GM23338 (cell line): ENCODE data around the gene ITIH4. TPM values are rescaled to one million over a fixed set of nuclear protein-coding genes. Genes with fewer than 3 reads are reported as not detected.

Experiments
- ATAC-seq: fragments of 200-7000 bp; cut with Tn5 transposase; 3 replicates; pipeline ENCODE4 v1.9.1; 2020
- DNase-seq: peaks from one replicate; pipeline ENCODE4 v3.0.0-alpha.2; 2015; ENCODE audit warnings: low spot score
- H2AFZ ChIP-seq: fragments of 200-600 bp; sonication (generic); 2 replicates; pipeline ENCODE4 v1.8.0; 2016; ENCODE audit warnings: antibody characterized with exemption, mild to moderate bottlenecking, moderate library complexity
- H3F3A ChIP-seq: fragments of 200-600 bp; sonication (generic); replicated peaks from 2 replicates; pipeline ENCODE4 v1.8.0; 2017; ENCODE audit warnings: antibody characterized with exemption, mixed run types, low read depth
- H3K27ac ChIP-seq: fragments of 200-600 bp; sonication (generic); 2 replicates; pipeline ENCODE4 v1.6.1; 2016; ENCODE audit warnings: low read depth
- H3K27me3 ChIP-seq: fragments of 200-600 bp; sonication (generic); 2 replicates; pipeline ENCODE4 v1.8.0; 2016; ENCODE audit warnings: mild to moderate bottlenecking, mixed run types, moderate library complexity; ENCODE audit not compliant: insufficient read depth
- H3K36me3 ChIP-seq: fragments of 200-600 bp; sonication (generic); 2 replicates; pipeline ENCODE4 v1.8.0; 2016; ENCODE audit warnings: mild to moderate bottlenecking; ENCODE audit not compliant: insufficient read depth
- H3K4me1 ChIP-seq: fragments of 200-600 bp; sonication (generic); 2 replicates; pipeline ENCODE4 v1.8.0; 2016; ENCODE audit warnings: mild to moderate bottlenecking, moderate library complexity; ENCODE audit not compliant: insufficient read depth
- H3K4me2 ChIP-seq: fragments of 200-600 bp; sonication (generic); 2 replicates; pipeline ENCODE4 v1.7.1; 2017; ENCODE audit warnings: mixed run types
- H3K4me3 ChIP-seq: fragments of 200-600 bp; sonication (generic); 2 replicates; pipeline ENCODE4 v1.6.1; 2016; ENCODE audit warnings: mixed run types
- H3K79me2 ChIP-seq: fragments of 200-600 bp; sonication (generic); replicated peaks from 2 replicates; pipeline ENCODE4 v1.8.0; 2017; ENCODE audit warnings: mild to moderate bottlenecking; ENCODE audit not compliant: insufficient read depth
- H3K9me2 ChIP-seq: fragments of 200-600 bp; sonication (generic); 2 replicates; pipeline ENCODE4 v1.8.0; 2017; ENCODE audit not compliant: insufficient read depth
- H4K20me1 ChIP-seq: fragments of 200-600 bp; sonication (generic); replicated peaks from 2 replicates; pipeline ENCODE4 v1.8.0; 2017; ENCODE audit warnings: mild to moderate bottlenecking; ENCODE audit not compliant: insufficient read depth
- H3K27ac Mint-ChIP-seq: 2 replicates; pipeline ENCODE4 v1.8.0; 2020; ENCODE audit warnings: inconsistent platforms, mild to moderate bottlenecking, moderate library complexity, mixed read lengths
- H3K27me3 Mint-ChIP-seq: 3 replicates; pipeline ENCODE4 v1.8.0; 2022; ENCODE audit warnings: low read depth, mild to moderate bottlenecking, moderate library complexity, mixed read lengths, inconsistent platforms; ENCODE audit not compliant: insufficient read depth, poor library complexity
- H3K36me3 Mint-ChIP-seq: 3 replicates; pipeline ENCODE4 v1.8.0; 2021; ENCODE audit warnings: low read depth, mild to moderate bottlenecking, inconsistent platforms, moderate library complexity, mixed read lengths
- H3K4me1 Mint-ChIP-seq: 3 replicates; pipeline ENCODE4 v1.8.0; 2020; ENCODE audit warnings: mild to moderate bottlenecking, inconsistent platforms, mixed read lengths
- H3K4me3 Mint-ChIP-seq: 3 replicates; pipeline ENCODE4 v1.8.0; 2021; ENCODE audit warnings: moderate library complexity, mild to moderate bottlenecking, inconsistent platforms, mixed read lengths
- H3K9me3 Mint-ChIP-seq: 3 replicates; pipeline ENCODE4 v1.8.0; 2020; ENCODE audit warnings: moderate library complexity, mild to moderate bottlenecking, inconsistent platforms, mixed read lengths
- CREB1 ChIP-seq: fragments of 250-450 bp; sonication (Bioruptor Pico); IDR thresholded peaks from 2 replicates; pipeline ENCODE4 v1.5.0; 2020; ENCODE audit warnings: low read depth, mild to moderate bottlenecking, moderate library complexity
- CTCF ChIP-seq, 2 experiments: fragments of 200-600 bp in 1 of 2; sonication (generic) in 1 of 2; conservative IDR thresholded peaks; 2 replicates each; pipeline versions ENCODE4 v1.5.1 to v1.6.1; 2016 to 2017; ENCODE audit warnings: antibody characterized with exemption in 2 of 2, low read depth in 2 of 2, mild to moderate bottlenecking in 2 of 2, moderate library complexity in 1 of 2
- ETS1 ChIP-seq: IDR thresholded peaks from 2 replicates; pipeline ENCODE4 v1.6.1; 2016; ENCODE audit warnings: antibody characterized with exemption
- EZH2phosphoT487 ChIP-seq: fragments of 200-600 bp; sonication (generic); IDR thresholded peaks from one replicate; pipeline ENCODE4 v1.8.1; 2018; ENCODE audit warnings: antibody characterized with exemption; ENCODE audit not compliant: unreplicated experiment
- JUNB ChIP-seq: IDR thresholded peaks from one replicate; pipeline ENCODE4 v1.6.1; 2016; ENCODE audit warnings: antibody characterized with exemption; ENCODE audit not compliant: unreplicated experiment
- POLR2AphosphoS5 ChIP-seq: IDR thresholded peaks from 2 replicates; pipeline ENCODE4 v1.6.1; 2016; ENCODE audit warnings: antibody characterized with exemption, low read depth
- polyA plus RNA-seq: library from polyadenylated mRNA; unstranded; fragments of >200 nt; fragmentation: Nextera tagmentation; extraction: Ambion mirVana; gene quantifications from 2 replicates; pipeline ENCODE4 v1.2.1, GENCODE V29; 2016
- total RNA-seq: library from RNA; depleted of rRNA; stranded (reverse); fragments of >200 nt; shearing (Covaris generic); gene quantifications from 2 replicates; pipeline ENCODE4 v1.2.3, GENCODE V29; 2014

The ITIH4 gene
- total and polyA plus RNA-seq, 2 experiments from 2014 or later = 0.82 to 1.4 TPM

- Mint-ChIP-seq H3K4me3 (peak overlapping the region; percentile 86), H3K9me3 (no peaks in the 10 kb centered on the region)
- peak overlapping the region; percentile 84 for H3K4me3 ChIP-seq
Measured at GRCh38 chr3:52771334-52771681, 59.2 kb downstream of the ITIH4 start.

GRCh38 chr3:52770496-52771333 lies 59.8 kb downstream of the ITIH4 start, which contains the start of gene NEK4:
Gene NEK4 (minus strand): TSS chr3:52770940. CDS start chr3:52770746, 194 bp downstream.
- Histone ChIP-seq H3F3A (0 out of 2 replicates have a peak, but pooled peaks cover 3% of the 10 kb centered on the region), H3K36me3 (peaks cover 14% of the 10 kb centered on the region), H4K20me1 (peaks cover 8% of the 10 kb centered on the region; the same call in 1 of the 2 replicates), H3K9me2 (no peaks in the 10 kb centered on the region), H3K27me3 (no peaks in the 10 kb centered on the region), H2AFZ (peak within 1 kb of the TSS; percentile 100), H3K27ac (peak within 1 kb of the TSS; percentile 89), H3K4me2 (peak within 1 kb of the TSS; percentile 96), H3K79me2 (peaks cover 29% of the 10 kb centered on the region), H3K4me3 (peak within 1 kb of the TSS; percentile 84), H3K4me1 (peaks cover 8% of the 10 kb centered on the region)
- Mint-ChIP-seq H3K36me3 (peaks cover 17% of the 10 kb centered on the region), H3K9me3 (no peaks in the 10 kb centered on the region), H3K27ac (peak within 1 kb of the TSS; percentile 97), H3K4me3 (peak within 1 kb of the TSS; percentile 86), H3K4me1 (peaks cover 7% of the 10 kb centered on the region; the same call in 2 of the 3 replicates), H3K27me3 (peaks cover 8% of the 10 kb centered on the region)
- DNase-seq = peak; percentile 96
- TF ChIP-seq CREB1 (CRISPR knock-in tag) = peak; percentile 82
- TF ChIP-seq CTCF (conservative IDR thresholded peaks at IDR 0.05; ENCODE audit: low read depth in 2 of 2) = no peak
- peak; percentile 90 for TF ChIP-seq POLR2AphosphoS5
- peak; percentile 97 for ATAC-seq

More at GRCh38 chr3:52771334-52771681, 59.2 kb downstream of the ITIH4 start:
- peak overlapping the region; percentile 89 for H3K27ac ChIP-seq
- H3F3A ChIP-seq = 0 out of 2 replicates have a peak, but pooled peaks cover 3% of the 10 kb centered on the region
- peaks cover 8% of the 10 kb centered on the region for H3K4me1 ChIP-seq
- peak overlapping the region; percentile 96 for H3K4me2 ChIP-seq
- H3K79me2 ChIP-seq = peaks cover 29% of the 10 kb centered on the region
- Mint-ChIP-seq H3K4me1 (peaks cover 7% of the 10 kb centered on the region; the same call in 2 of the 3 replicates), H3K27me3 (peaks cover 8% of the 10 kb centered on the region), H3K27ac (peak overlapping the region; percentile 97), H3K36me3 (peaks cover 11% of the 10 kb centered on the region; the same call in 2 of the 3 replicates)
- H2AFZ ChIP-seq = peak overlapping the region; percentile 100
- H3K9me2 ChIP-seq = no peaks in the 10 kb centered on the region
- ATAC-seq (peak; percentile 16), DNase-seq (peak; percentile 43)
- no peaks in the 10 kb centered on the region for H3K27me3 ChIP-seq
- peaks cover 8% of the 10 kb centered on the region; the same call in 1 of the 2 replicates for H4K20me1 ChIP-seq
- TF ChIP-seq EZH2phosphoT487 (no peak), CREB1 (CRISPR knock-in tag) (no peak), ETS1 (no peak), JUNB (no peak)
- peaks cover 8% of the 10 kb centered on the region for H3K36me3 ChIP-seq
